WTC11 (cell line): ENCODE data around the gene ALKBH2. TPM values are rescaled to one million over a fixed set of nuclear protein-coding genes. Genes with fewer than 3 reads are reported as not detected.
A peak's percentile ranks its signal among the peaks of the same experiment; 100 is the strongest.

ENCODE experiments used
- ATAC-seq: fragments of 200-7000 bp; cut with Tn5 transposase; 2 replicates; pipeline ENCODE4 v1.10.0; 2021; ENCODE audit warnings: mild to moderate bottlenecking, moderate library complexity
- CTCF ChIA-PET: fragments of 300-600 bp; sonication (Branson Sonifier 250); formaldehyde crosslinking; loops from one replicate; lab custom pipeline; 2021; ENCODE audit warnings: antibody characterized with exemption; lab: Charles Lee
- POLR2A ChIA-PET: fragments of 350-600 bp; sonication (Branson Sonifier 250); formaldehyde crosslinking; loops from one replicate; lab custom pipeline; 2021; ENCODE audit warnings: antibody characterized with exemption; lab: Charles Lee
- DNase-seq: peaks from one replicate; pipeline ENCODE4 v3.0.0; 2021; ENCODE audit warnings: low spot score
- H3K27ac Mint-ChIP-seq: 2 replicates; pipeline ENCODE4 v1.8.0; 2021; ENCODE audit warnings: mixed read lengths
- H3K27me3 Mint-ChIP-seq: 2 replicates; pipeline ENCODE4 v1.8.0; 2021; ENCODE audit warnings: low read depth, mild to moderate bottlenecking, moderate library complexity, mixed read lengths
- H3K36me3 Mint-ChIP-seq: 2 replicates; pipeline ENCODE4 v1.8.0; 2021; ENCODE audit warnings: mixed read lengths
- H3K4me1 Mint-ChIP-seq: 2 replicates; pipeline ENCODE4 v1.8.0; 2022; ENCODE audit warnings: mixed read lengths
- H3K4me3 Mint-ChIP-seq: 2 replicates; pipeline ENCODE4 v1.8.0; 2021; ENCODE audit warnings: mild to moderate bottlenecking, moderate library complexity, mixed read lengths
- H3K9me3 Mint-ChIP-seq: 2 replicates; pipeline ENCODE4 v1.8.0; 2021; ENCODE audit warnings: mixed read lengths
- ATF1 ChIP-seq: sonication (generic); formaldehyde crosslinking; IDR thresholded peaks from 2 replicates; pipeline ENCODE4 v1.8.1; 2023; ENCODE audit warnings: mild to moderate bottlenecking, moderate library complexity, missing genetic modification reagents
- ATF6 ChIP-seq: sonication (generic); formaldehyde crosslinking; IDR thresholded peaks from 2 replicates; pipeline ENCODE4 v1.8.1; 2023; ENCODE audit warnings: mild to moderate bottlenecking, missing genetic modification reagents
- CREM ChIP-seq: sonication (generic); formaldehyde crosslinking; IDR thresholded peaks from 2 replicates; pipeline ENCODE4 v1.8.1; 2022; ENCODE audit warnings: mild to moderate bottlenecking, missing genetic modification reagents, moderate library complexity
- ESRRA ChIP-seq: sonication (generic); formaldehyde crosslinking; IDR thresholded peaks from 2 replicates; pipeline ENCODE4 v1.8.1; 2022; ENCODE audit warnings: mild to moderate bottlenecking, missing genetic modification reagents, borderline replicate concordance
- GRHL2 ChIP-seq: fragments of 250-450 bp; sonication (Bioruptor Pico); IDR thresholded peaks from 2 replicates; pipeline ENCODE4 v1.8.0; 2022; ENCODE audit warnings: mild to moderate bottlenecking, moderate library complexity; ENCODE audit not compliant: insufficient replicate concordance, severe bottlenecking
- JAZF1 ChIP-seq: fragments of 250-450 bp; sonication (Bioruptor Pico); IDR thresholded peaks from 2 replicates; pipeline ENCODE4 v1.9.0; 2021; ENCODE audit warnings: moderate library complexity, mild to moderate bottlenecking, inconsistent platforms
- KAT7 ChIP-seq: sonication (generic); formaldehyde crosslinking; IDR thresholded peaks from 2 replicates; pipeline ENCODE4 v1.8.1; 2023; ENCODE audit warnings: missing genetic modification reagents, mild to moderate bottlenecking, borderline replicate concordance
- MAX ChIP-seq: sonication (generic); formaldehyde crosslinking; IDR thresholded peaks from 2 replicates; pipeline ENCODE4 v1.8.0; 2022; ENCODE audit warnings: mild to moderate bottlenecking, missing genetic modification reagents
- NR2C2 ChIP-seq: sonication (generic); formaldehyde crosslinking; IDR thresholded peaks from 2 replicates; pipeline ENCODE4 v1.8.0; 2022; ENCODE audit warnings: mild to moderate bottlenecking, missing genetic modification reagents
- OVOL2 ChIP-seq: fragments of 250-450 bp; sonication (Bioruptor Pico); IDR thresholded peaks from 2 replicates; pipeline ENCODE4 v1.9.0; 2021; ENCODE audit warnings: mild to moderate bottlenecking, borderline replicate concordance
- PRRX2 ChIP-seq: fragments of 250-450 bp; sonication (Bioruptor Pico); IDR thresholded peaks from 2 replicates; pipeline ENCODE4 v1.8.0; 2021; ENCODE audit warnings: mild to moderate bottlenecking
- RELA ChIP-seq: sonication (generic); formaldehyde crosslinking; IDR thresholded peaks from 2 replicates; pipeline ENCODE4 v1.8.1; 2022; ENCODE audit warnings: missing genetic modification reagents, mild to moderate bottlenecking, borderline replicate concordance
- RORB ChIP-seq: fragments of 250-450 bp; sonication (Bioruptor Pico); IDR thresholded peaks from 2 replicates; pipeline ENCODE4 v1.9.0; 2021; ENCODE audit warnings: mild to moderate bottlenecking
- SMAD4 ChIP-seq: sonication (generic); formaldehyde crosslinking; IDR thresholded peaks from 2 replicates; pipeline ENCODE4 v1.8.0; 2022; ENCODE audit warnings: mild to moderate bottlenecking, missing genetic modification reagents
- TEAD4 ChIP-seq: sonication (generic); formaldehyde crosslinking; IDR thresholded peaks from 2 replicates; pipeline ENCODE4 v1.8.0; 2022; ENCODE audit warnings: mild to moderate bottlenecking, missing genetic modification reagents
- TP53 ChIP-seq: sonication (generic); formaldehyde crosslinking; IDR thresholded peaks from 2 replicates; pipeline ENCODE4 v1.8.1; 2023; ENCODE audit warnings: mild to moderate bottlenecking, missing genetic modification reagents
- ZNF121 ChIP-seq: sonication (generic); formaldehyde crosslinking; IDR thresholded peaks from 2 replicates; pipeline ENCODE4 v1.8.0; 2023; ENCODE audit warnings: missing genetic modification reagents
- ZNF219 ChIP-seq: sonication (generic); formaldehyde crosslinking; IDR thresholded peaks from 2 replicates; pipeline ENCODE4 v1.8.0; 2023; ENCODE audit warnings: missing genetic modification reagents, mild to moderate bottlenecking, borderline replicate concordance
- ZNF232 ChIP-seq: sonication (generic); formaldehyde crosslinking; IDR thresholded peaks from 2 replicates; pipeline ENCODE4 v1.8.0; 2022; ENCODE audit warnings: mild to moderate bottlenecking, missing genetic modification reagents
- ZNF512 ChIP-seq: sonication (generic); formaldehyde crosslinking; IDR thresholded peaks from 2 replicates; pipeline ENCODE4 v1.8.1; 2022; ENCODE audit warnings: missing genetic modification reagents, borderline replicate concordance
- total RNA-seq: library from RNA; stranded (reverse); gene quantifications from 3 replicates; pipeline ENCODE4 v1.2.3, GENCODE V29; 2021
- TF ChIP-seq, protein P1 (sequence below): fragments of 250-450 bp; sonication (Bioruptor Pico); IDR thresholded peaks from 2 replicates; pipeline ENCODE4 v1.9.0; 2021; ENCODE audit warnings: moderate library complexity, mild to moderate bottlenecking, inconsistent platforms, borderline replicate concordance
- TF ChIP-seq, protein P2 (sequence below): sonication (generic); formaldehyde crosslinking; IDR thresholded peaks from 2 replicates; pipeline ENCODE4 v1.8.1; 2023; ENCODE audit warnings: mild to moderate bottlenecking, missing genetic modification reagents, borderline replicate concordance
- TF ChIP-seq, protein P3 (sequence below): fragments of 250-450 bp; sonication (Bioruptor Pico); IDR thresholded peaks from 2 replicates; pipeline ENCODE4 v1.8.0; 2021; ENCODE audit warnings: mild to moderate bottlenecking

Gene ALKBH2
- total RNA-seq, 1 experiment from 2014 or later: 15.2 TPM

DNA sequence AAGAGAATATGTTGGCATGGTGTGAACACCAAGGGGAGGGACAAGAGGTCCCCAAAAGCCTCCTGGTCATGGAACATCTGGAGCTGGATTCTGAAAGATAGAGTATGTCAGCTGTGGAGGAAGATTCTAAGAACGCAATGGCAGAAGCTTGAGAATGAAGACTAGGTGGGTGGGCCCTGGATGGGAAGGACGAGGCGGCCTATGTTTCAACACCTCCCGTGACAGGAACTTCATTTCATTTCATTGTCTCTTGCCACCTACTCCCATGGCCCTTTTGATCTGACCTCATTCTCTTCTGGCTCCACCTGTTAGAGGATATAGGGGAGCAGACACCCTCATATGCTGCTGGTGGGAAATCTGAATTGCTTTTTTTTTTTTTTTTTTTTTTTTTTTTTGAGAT lies 7.5 kb upstream of the ALKBH2 start (continued):
- TF ChIP-seq ATF6 (CRISPR knock-in tag) (no peak), ZNF121 (CRISPR knock-in tag) (no peak), TEAD4 (no peak), OVOL2 (CRISPR knock-in tag) (no peak), CREM (CRISPR knock-in tag) (no peak), ZNF219 (no peak), MAX (no peak), ESRRA (no peak), PRRX2 (no peak)

DNA sequence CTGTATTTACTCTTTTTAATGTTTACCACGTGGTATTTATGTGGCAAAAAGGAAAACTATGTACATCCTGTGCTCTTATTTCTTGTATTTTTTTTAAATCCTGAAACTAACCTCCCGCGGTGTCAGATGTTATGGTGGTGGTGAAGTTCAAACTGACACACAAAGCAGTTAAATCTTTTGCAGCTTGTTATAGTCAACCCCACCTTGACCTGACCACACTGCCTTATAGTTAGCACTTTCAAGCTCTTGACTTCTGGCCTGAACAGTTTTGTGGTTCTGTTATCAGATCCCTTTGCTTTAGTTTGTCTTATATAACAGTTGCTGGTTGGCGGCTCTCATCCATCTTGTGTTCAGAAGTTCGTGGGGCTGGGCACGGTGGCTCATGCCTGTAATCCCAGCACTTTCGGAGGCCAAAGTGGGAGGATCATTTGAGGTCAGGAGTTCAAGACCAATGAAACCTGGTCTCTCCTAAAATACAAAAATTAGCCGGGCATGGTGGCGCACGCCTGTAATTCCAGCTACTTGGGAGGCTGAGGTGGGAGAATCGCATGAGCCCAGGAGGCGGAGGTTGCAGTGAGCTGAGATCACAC lies 6.3 kb upstream of the ALKBH2 start:
- no peak for DNase-seq
- H3K27ac Mint-ChIP-seq: no peak overlapping the region
- ChIA-PET CTCF (interaction anchor here (1.2 to 2.2 kb wide), 2 partner anchors 12 to 294 kb away, joined by 3 to 11 read pairs; no protein-coding TSS in a partner anchor), POLR2A (no interaction called here)
- H3K36me3 Mint-ChIP-seq: peaks cover 47% of the 10 kb centered on the region
- H3K27me3 Mint-ChIP-seq: no peaks in the 10 kb centered on the region
- H3K9me3 Mint-ChIP-seq: no peaks in the 10 kb centered on the region
- TF ChIP-seq SMAD4 (no peak), ATF6 (CRISPR knock-in tag) (no peak), ZNF232 (CRISPR knock-in tag) (no peak), GRHL2 (CRISPR knock-in tag) (no peak), KAT7 (CRISPR knock-in tag) (no peak), JAZF1 (no peak)
- TF ChIP-seq, protein P1, sequence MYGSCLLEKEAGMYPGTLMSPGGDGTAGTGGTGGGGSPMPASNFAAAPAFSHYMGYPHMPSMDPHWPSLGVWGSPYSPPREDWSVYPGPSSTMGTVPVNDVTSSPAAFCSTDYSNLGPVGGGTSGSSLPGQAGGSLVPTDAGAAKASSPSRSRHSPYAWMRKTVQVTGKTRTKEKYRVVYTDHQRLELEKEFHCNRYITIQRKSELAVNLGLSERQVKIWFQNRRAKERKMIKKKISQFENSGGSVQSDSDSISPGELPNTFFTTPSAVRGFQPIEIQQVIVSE (CRISPR knock-in tag): no peak
- ATAC-seq: no peak
- peak overlapping the region; percentile 81 for H3K4me3 Mint-ChIP-seq
- H3K4me1 Mint-ChIP-seq: peaks cover 9% of the 10 kb centered on the region

GRCh38 chr12:109098651-109099050 lies 5.4 kb upstream of the ALKBH2 start:
- CTCF ChIA-PET: interaction anchor here (1.0 to 2.2 kb wide), 4 partner anchors 13 to 296 kb away, joined by 3 to 11 read pairs (median 3); no protein-coding TSS in a partner anchor
- Mint-ChIP-seq H3K9me3 (no peaks in the 10 kb centered on the region), H3K4me1 (peaks cover 9% of the 10 kb centered on the region), H3K27me3 (no peaks in the 10 kb centered on the region; the same call in 1 of the 2 replicates), H3K36me3 (peaks cover 42% of the 10 kb centered on the region), H3K4me3 (peak overlapping the region; percentile 81), H3K27ac (0 out of 2 replicates have a peak overlapping the region, but pooled peaks have one; percentile 57)
- no peak for DNase-seq
- ATAC-seq: no peak
- POLR2A ChIA-PET: no interaction called here
- TF ChIP-seq PRRX2: no peak
- TF ChIP-seq TP53: no peak
- TF ChIP-seq, protein P2, sequence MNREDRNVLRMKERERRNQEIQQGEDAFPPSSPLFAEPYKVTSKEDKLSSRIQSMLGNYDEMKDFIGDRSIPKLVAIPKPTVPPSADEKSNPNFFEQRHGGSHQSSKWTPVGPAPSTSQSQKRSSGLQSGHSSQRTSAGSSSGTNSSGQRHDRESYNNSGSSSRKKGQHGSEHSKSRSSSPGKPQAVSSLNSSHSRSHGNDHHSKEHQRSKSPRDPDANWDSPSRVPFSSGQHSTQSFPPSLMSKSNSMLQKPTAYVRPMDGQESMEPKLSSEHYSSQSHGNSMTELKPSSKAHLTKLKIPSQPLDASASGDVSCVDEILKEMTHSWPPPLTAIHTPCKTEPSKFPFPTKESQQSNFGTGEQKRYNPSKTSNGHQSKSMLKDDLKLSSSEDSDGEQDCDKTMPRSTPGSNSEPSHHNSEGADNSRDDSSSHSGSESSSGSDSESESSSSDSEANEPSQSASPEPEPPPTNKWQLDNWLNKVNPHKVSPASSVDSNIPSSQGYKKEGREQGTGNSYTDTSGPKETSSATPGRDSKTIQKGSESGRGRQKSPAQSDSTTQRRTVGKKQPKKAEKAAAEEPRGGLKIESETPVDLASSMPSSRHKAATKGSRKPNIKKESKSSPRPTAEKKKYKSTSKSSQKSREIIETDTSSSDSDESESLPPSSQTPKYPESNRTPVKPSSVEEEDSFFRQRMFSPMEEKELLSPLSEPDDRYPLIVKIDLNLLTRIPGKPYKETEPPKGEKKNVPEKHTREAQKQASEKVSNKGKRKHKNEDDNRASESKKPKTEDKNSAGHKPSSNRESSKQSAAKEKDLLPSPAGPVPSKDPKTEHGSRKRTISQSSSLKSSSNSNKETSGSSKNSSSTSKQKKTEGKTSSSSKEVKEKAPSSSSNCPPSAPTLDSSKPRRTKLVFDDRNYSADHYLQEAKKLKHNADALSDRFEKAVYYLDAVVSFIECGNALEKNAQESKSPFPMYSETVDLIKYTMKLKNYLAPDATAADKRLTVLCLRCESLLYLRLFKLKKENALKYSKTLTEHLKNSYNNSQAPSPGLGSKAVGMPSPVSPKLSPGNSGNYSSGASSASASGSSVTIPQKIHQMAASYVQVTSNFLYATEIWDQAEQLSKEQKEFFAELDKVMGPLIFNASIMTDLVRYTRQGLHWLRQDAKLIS (CRISPR knock-in tag): no peak
- no peak for TF ChIP-seq RELA (CRISPR knock-in tag)
- no peak for TF ChIP-seq ATF1 (CRISPR knock-in tag)
- no peak for TF ChIP-seq ZNF512 (CRISPR knock-in tag)
- TF ChIP-seq RORB (CRISPR knock-in tag): no peak
- TF ChIP-seq ZNF219: no peak
- TF ChIP-seq, protein P3, sequence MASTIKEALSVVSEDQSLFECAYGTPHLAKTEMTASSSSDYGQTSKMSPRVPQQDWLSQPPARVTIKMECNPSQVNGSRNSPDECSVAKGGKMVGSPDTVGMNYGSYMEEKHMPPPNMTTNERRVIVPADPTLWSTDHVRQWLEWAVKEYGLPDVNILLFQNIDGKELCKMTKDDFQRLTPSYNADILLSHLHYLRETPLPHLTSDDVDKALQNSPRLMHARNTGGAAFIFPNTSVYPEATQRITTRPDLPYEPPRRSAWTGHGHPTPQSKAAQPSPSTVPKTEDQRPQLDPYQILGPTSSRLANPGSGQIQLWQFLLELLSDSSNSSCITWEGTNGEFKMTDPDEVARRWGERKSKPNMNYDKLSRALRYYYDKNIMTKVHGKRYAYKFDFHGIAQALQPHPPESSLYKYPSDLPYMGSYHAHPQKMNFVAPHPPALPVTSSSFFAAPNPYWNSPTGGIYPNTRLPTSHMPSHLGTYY (CRISPR knock-in tag): no peak
- no peak for TF ChIP-seq NR2C2 (CRISPR knock-in tag)
